HG03025 (cell line): ENCODE results near the gene PCLAF.
"Not testable (repeated sequence)": the region's sequence is repeated elsewhere in the genome, so short reads cannot be mapped to it uniquely, and the experiment has no call there.

Source experiments
- ATAC-seq: cut with Tn5 transposase; IDR thresholded peaks from one replicate; pipeline ENCODE4 v1.9.1; 2021; ENCODE audit warnings: mild to moderate bottlenecking, moderate library complexity; ENCODE audit not compliant: unreplicated experiment, low FRiP score

PCLAF gene, protein sequence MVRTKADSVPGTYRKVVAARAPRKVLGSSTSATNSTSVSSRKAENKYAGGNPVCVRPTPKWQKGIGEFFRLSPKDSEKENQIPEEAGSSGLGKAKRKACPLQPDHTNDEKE

DNA sequence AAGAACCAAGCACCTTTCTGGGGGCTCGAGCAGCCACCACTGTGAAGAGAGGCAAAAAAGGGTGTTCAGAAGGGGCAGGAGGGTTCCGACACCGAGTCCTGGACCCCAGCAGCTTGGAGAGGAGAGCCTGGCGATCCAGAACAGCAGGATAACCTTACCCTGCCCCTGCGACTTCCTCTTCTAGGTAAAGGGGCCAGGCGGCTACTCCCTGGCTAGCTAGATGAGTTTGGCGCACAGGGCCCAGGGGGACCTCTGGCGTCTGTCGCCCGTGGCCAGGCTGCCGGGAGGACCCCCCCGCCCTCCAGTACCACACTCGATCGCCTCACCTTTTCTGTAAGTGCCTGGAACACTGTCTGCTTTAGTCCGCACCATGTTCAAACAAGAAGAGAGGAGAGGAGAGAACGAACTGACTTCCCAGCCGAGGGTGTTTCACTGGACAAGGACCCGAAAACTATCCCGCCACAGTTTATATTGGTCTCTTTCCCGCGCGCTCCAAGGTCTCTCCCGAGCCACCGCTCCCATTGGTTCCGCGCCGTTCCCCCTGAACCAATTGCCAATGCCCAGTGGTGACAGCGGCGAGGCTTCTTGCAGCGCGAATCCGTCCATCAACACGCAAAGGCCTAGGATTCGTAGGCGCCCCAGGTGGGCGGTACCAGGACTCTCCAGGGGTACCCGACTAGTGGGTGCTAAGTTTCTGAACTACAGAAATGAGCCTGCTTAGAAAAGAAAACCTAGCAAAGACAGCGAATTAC lies at the start of gene PCLAF:
Gene PCLAF, minus strand, starts transcription at position 442 of the 752 bp plus-strand sequence. Its CDS starts 70 bp downstream, at position 372.
- peak; percentile 86 for ATAC-seq

DNA sequence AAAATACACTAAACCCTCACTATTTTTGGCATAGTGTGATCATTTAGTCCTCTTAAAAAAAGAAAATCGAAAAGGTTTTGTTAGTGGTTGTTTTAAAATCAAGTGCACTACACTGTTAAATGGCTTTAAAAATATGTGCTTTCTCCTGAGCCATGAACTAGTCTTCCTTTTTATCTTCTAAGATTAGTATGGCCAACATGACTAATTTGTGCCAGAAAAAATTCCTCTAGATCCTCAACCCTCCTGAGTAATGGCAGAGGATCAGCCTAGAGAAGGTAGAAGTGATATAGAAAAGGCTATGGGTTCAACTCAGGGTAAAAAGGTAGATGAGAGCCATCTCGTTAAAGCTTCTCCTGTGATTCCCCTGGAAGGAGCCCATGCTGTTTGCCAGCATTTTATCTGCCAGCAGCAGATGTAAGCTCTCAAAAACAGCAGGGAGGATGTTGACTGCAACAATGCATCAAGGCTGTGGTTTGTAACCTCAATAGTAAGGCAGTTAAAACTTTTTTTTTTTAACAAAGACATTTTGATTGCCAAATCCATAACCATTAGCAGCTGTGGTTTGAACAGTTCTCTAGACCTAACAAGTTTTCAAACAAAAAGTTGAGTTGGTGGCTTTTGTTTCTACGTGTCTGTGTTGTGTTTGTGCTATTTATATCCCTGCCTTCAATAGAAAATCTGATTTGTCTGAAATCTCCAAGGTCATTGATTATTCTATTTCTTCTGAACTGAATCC lies 48.9 kb upstream of the PCLAF start:
- ATAC-seq = no peak

DNA sequence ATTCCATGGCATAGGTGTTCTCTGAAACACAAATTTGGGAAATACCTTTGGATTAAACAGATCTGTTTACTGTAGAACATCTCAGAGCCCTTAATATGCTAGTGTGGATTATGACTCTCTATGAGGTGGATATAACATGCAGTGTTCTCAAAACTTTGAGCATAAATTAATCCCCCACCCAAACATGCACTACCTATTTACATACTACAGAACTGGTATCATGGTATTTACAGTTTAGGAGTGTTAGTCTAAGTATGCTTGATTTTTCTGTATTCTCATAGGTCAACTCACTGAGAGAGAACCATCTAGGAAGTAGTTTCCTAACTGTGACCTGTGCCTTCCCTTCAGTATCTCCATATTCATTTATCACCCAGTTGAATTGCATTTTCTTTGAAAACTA lies 48.2 kb upstream of the PCLAF start:
- no peak for ATAC-seq

DNA sequence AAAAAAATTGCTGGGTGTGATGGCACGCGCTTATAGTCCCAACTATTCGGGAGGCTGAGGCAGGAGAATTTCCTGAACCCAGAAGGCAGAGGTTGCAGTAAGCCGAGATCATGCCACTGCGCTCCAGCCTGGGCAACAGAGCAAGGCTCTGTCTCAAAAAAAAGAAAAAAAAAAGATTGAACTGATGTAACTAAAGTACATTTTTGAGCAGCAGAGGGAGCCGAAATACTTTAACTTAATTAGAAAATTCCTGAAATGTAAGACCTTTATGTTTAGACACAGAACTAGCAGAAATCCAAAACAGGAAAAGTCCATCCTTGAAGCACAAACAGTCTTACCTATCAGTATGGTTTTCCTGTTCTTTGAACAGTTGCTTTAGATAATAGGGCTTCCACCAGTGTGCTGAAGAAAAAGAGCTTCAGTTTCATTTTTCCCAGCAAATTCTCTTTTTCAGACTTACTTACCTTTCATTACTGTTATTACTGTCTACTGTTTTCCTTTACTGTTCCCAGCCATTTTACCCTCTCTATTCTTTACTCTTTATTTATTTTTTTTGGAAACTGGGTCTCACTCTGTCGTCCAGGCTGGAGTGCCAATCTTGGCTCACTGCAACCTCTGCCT lies 45.7 kb upstream of the PCLAF start:
- ATAC-seq = no peak

DNA sequence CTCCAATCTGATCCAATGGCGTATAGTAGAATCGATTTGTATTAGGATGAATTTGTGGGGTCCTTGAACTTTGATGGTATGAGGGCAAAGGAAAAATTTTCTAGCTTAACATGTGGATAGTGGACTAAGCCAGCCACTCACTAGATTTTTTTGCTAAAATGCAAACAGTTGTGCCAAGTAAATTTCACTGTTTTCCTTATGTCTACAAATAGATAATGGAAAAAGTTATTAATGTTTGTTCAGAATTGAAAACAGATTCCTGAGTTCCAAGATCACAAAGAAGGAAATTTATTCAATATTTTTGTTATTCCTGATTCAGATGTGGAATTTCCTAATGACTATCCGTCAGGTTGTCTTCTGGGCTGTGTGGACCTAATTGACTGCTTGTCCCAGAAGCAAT lies 44.0 kb upstream of the PCLAF start:
- no peak for ATAC-seq

DNA sequence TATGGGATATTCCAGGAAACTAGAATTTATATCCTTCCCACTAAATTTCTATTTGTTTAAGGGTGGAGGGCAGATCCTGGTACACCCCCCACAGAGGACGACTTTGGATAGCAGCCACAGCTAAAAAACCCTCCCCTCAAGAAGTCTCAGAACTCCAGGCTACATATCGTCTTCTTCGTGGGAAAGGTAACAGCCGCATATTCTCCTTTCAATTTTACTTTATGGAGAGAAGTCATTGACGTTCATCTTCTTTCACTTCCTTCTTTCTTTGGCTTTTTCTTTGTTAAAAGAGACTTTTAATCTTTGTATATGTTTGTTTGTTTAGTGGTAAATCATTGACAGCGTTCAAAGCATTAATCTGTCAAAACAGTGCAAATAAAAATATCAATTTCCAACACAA lies 42.7 kb upstream of the PCLAF start:
- ATAC-seq = no peak

DNA sequence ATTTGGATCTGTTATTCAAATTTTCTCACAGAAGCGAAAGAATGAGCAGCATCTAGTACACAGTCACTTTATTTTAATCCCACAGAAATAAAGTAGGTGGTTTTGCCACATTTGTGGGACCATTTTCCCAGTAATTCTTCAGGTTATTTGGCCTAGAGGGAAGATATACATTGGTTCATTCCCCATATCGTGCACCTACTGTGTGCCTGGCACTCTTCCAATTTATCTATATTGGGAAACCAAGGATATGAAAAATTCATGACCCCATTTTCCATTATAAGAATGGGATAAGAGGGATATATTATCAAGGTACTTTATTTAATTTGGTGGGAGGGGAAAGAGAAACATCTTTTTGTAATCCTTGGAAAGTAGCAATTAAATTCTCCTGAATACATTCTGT lies 41.5 kb upstream of the PCLAF start:
- no peak for ATAC-seq

DNA sequence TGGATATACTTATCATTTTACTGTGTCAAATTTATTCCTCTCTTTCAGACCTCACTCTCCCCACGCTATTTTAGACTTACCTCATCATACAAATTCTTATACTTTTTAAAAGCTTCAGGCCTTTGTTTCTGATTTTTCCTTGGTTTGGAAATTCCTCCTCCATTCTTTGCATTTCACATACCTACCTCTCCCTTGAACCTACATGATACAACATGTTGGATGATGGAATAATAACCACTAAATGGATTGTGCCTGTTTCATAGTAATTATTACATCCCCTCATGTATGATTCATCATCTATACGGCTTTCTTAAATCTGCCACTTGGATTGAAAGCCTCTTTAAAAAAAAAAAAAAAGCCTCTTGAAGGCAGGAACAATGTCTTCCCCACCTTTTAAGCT lies 31.0 kb upstream of the PCLAF start:
- ATAC-seq = no peak

DNA sequence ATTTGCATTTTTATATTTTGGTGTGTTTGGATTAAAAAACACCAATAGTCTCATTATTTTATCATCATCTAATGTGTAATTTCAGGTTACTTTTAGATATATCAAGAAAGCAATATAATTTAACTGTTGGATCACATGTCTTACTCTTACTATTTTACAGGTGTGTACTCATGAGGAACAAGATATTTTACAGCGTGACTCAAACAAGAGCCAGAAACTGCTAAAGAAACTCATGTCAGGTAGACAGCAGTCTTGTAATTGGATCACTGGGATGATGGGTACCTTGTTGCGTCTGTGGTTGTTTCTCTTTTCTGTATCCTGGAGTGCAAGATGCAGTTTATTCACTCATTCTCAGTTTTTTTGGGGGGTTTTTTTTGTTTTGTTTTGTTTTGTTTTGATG lies 19.3 kb upstream of the PCLAF start:
- ATAC-seq = no peak

DNA sequence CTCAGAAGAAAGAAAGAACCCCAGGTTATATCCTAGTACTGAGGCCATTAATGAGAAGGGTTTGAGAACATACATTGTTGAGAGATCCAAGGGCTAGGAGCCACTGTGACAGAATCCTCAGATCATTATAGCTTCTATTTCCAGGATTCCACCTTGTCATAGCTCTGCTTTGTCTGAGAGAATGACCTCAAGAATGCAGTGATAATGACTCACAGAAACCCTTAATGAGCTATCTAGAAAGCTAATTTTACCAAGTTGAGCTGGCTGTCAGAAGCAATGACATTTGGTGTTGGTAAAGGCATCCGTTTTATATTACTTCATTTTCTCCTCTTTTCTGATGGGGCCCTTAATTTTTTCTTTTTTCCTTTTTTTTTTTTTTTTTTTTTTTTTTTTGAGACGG lies 17.3 kb upstream of the PCLAF start:
- no peak for ATAC-seq

DNA sequence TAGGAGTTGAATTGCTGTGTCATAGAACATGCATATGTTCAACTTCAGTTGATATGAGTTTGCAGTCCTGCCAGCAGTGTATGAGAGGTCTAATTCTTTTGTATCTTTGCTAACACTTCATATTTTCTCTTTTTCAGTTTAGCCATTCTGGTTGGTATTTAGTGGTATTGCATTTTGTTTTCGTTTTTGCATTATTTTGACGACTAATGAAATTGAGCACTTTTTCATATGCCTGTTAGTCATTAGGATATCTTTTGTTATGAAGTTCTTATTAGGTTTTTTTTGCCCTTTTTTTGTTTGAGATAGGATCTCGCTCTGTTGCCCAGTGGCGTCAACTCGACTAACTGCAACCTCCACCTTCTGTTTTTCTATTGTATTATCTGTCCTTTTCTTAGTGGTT lies 15.5 kb upstream of the PCLAF start:
- ATAC-seq = no peak

DNA sequence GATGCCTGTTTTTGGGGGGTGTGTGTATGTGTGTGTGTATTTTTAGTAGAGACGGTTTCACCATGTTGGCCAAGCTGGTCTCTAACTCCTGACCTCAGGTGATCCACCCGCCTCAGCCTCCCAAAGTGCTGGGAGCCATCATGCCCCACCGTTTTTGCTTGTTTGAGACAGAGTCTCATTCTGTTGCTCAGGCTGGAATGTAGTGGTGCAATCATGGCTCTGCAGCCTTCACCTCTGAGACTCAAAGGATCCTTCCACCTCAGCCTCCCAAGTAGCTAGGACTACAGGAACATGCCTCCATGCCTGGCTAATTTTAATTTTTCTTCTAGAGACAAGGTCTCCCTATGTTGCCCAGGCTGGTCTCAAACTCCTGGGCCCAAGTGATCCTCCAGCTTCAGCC lies 11.2 kb upstream of the PCLAF start:
- not testable (repeated sequence) for ATAC-seq

DNA sequence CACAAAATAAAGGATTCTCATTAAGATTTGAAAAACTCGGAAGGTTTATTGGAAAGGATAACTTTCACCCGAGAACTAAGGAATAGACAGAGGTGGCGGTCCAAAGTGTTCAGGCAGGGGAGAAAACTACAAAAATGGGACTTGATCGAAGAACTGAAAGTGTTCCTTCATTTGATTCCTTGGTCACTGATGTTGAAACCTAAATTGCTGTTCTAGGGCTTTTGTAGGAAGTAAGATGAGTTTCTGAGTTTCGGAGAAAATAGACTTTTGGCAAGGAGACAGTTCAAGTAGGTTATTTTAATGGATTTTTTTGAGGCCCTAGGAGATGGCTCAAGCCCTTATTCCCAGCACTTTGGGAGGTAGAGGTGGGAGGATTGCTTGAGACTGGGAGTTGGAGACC lies 7.8 kb upstream of the PCLAF start:
- ATAC-seq = no peak

DNA sequence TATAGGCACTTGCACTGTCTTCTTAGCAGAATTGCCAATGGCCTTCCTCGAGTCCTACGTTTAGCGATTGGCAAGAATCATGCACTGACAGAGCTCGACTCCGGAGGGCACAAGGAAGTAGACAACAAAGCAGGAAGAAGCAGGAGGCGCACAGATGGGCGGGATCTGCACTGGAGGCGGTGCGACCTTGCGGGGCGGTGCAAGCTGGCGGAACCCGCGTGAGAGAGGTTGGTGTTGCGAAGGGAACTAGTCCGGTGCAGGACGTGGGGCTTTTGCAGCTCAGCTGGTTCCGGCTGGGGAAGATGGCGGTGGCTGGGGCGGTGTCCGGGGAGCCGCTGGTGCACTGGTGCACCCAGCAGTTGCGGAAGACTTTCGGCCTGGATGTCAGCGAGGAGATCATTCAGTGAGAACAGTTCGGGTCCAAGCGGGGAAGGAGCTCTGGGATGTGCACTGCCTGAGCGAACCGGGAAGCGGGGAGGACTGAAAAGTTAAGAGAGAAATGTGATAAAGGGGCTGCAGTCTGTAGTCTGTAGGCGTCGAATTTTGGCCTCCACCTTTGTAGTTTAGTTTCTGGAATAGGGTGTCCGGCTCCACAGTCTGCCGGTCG lies 6.4 kb upstream of the PCLAF start, which contains the start of gene TRIP4:
Gene TRIP4, plus strand, starts transcription at position 275 of the 607 bp plus-strand sequence. Its CDS starts 28 bp downstream, at position 303.
- peak; percentile 91 for ATAC-seq

DNA sequence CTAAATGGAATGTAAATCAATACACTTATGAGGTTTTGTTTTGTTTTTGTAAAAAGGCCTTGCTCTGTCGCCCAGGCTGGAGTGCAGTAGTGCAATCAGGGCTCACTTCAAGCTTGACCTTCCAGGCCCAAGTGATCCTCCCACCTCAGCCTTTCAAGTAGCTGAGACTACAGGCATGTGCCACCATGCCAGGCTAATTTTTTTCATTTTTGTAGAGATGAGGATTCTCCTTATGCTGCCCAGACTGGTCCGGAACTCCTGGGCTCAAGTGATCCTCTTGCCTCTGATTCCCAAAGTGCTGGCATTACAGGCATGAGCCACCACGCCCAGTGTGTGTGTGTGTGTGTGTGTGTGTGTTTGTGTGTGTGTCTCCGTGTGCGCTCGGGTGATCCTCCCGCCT lies 5.0 kb upstream of the PCLAF start:
- no peak for ATAC-seq

DNA sequence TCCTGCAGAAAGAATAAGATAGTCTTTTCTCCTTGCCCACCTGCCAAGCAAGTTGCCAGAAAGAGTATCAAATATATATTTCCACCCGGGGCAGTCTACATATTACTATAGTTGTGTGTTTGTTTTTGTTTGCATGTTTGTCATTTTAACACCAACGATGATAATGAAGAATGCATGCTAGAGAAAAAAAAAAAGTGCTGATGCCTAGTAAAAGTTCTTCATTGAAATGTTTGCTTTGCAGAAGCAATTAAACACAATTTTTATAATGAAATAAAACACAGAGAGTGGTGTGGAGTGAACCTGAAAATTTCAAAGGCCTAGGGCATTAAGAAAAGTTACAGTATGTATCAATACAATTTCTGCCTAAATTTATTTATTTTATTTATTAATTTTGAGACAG lies 2.5 kb upstream of the PCLAF start:
- no peak for ATAC-seq

DNA sequence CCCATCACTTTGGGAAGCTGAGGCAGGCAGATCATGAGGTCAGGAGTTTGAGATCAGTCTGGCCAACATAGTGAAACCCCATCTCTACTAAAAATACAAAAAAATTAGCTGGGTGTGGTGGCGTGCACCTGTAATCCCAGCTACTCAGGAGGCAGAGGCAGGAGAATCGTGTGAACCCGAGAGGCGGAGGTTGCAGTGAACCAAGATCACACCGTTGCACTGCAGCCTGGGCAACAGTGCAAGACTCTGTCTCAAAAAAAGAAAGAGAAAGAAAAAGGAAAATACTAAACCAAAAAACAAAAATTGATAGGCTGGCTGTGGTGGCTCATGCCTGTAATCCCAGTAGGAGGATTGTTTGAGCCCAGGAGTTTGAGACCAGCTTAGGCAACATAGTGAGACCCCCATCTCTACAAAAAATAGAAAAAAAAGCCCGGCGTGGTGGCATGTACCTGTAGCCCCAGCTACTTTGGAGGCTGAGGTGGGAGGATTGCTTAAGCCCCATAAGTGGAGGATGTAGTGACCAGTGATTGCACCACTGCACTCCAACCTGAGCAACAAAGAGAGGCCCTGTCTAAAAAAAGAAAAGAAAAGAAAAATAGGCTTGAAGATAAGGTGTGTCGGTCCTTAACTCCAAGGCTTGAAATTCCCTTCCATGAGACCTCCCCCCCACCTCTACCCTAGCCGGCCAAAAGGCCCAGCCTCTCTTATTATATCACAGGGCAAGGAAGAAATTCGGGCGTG lies 941 bp downstream of the PCLAF start:
- ATAC-seq = not testable (repeated sequence)

DNA sequence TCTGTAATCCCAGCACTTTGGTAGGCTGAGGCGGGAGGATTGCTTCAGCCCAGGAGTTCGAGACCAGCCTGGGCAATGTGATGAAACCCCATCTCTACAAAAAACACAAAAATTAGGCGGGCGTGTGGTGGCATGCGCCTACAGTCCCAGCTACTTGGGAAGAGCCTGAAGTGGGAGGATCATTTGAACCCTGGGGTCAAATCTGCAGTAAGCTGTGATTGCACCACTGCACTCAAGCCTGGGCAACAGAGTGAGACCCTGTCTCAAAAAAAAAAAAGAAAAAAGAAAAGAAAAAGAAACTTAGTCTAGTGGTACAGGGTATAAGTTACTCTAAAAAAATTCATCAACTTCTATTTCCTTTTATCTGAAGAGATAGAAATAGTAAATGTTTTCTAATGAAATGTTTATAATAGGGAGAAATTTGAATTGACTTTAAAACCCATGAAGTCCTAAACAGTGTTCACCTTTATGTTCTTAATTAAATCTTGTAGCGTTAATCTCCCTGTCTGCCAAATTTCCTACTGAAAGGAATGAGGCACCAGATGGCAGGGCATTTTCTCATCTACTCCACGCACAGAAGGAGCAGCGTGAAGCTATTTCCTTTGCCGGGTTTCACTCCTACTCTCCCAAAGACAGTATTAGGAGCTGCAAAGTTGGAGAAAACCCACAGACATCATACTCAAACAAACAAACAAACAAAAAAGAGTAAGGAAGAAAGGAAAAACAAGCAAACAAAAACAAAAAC lies 1.9 kb downstream of the PCLAF start:
- no peak for ATAC-seq

DNA sequence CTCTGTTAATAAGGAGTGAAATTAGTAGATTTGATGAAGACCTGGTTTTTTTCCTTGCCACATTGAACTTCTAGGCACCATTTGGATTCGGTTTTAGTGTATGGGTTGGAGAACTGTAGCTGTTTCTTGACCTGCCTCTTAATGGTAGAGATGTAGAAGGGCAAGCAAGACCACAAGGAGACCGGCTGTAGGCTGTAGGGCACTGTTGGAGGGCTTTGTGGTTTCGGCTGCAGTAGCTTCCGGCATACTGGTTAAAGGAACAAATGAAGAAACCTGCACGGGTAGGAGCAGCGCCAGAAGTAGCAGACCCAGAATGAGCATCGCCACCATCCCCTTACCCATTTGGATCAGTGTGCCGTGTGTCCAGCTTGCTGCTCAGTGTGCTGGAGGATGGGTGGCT lies 7.9 kb downstream of the PCLAF start:
- ATAC-seq = no peak
